Germinal center (tissue), 1 donor: Measurements from ENCODE around the gene LOC128125822.
"Not testable (repeated sequence)": the region's sequence is repeated elsewhere in the genome, so short reads cannot be mapped to it uniquely, and the experiment has no call there.

Source experiments
- DNase-seq: peaks from one replicate; pipeline ENCODE4 v3.0.0; 2012; ENCODE audit warnings: mixed read lengths, low spot score

Gene LOC128125822

GRCh38 chr6:63582579-63583231 is 10.4 kb downstream of the LOC128125822 start:
- no peak for DNase-seq

- DNase-seq: no peak
Observed at GRCh38 chr6:63584125-63584514, 11.8 kb downstream of the LOC128125822 start.

- no peak for DNase-seq
Observed at GRCh38 chr6:63584566-63584965, 12.3 kb downstream of the LOC128125822 start.

- not testable (repeated sequence) for DNase-seq
Observed at GRCh38 chr6:63585652-63586051, 13.4 kb downstream of the LOC128125822 start.

GRCh38 chr6:63589952-63590411 is 17.7 kb downstream of the LOC128125822 start:
- DNase-seq: no peak

- DNase-seq: no peak
Observed at GRCh38 chr6:63592886-63593285, 20.6 kb downstream of the LOC128125822 start.

- DNase-seq: no peak
Observed at GRCh38 chr6:63597141-63598048, 25.1 kb downstream of the LOC128125822 start.

- DNase-seq: peak; percentile 80
Observed at GRCh38 chr6:63598049-63599036, 26.1 kb downstream of the LOC128125822 start.

- DNase-seq: no peak
Observed at GRCh38 chr6:63599243-63599642, 27.0 kb downstream of the LOC128125822 start.

- DNase-seq: no peak
Observed at GRCh38 chr6:63600136-63600535, 27.9 kb downstream of the LOC128125822 start.

- no peak for DNase-seq
Observed at GRCh38 chr6:63609231-63609630, 37.0 kb downstream of the LOC128125822 start.

- no peak for DNase-seq
Observed at GRCh38 chr6:63610944-63611343, 38.7 kb downstream of the LOC128125822 start.

GRCh38 chr6:63611560-63611959 is 39.3 kb downstream of the LOC128125822 start:
- DNase-seq: no peak

- no peak for DNase-seq
Observed at GRCh38 chr6:63615590-63615989, 43.3 kb downstream of the LOC128125822 start.
